GM18868 (cell line): ENCODE measurements around the gene RIT2.
"Not testable (repeated sequence)": the region's sequence is repeated elsewhere in the genome, so short reads cannot be mapped to it uniquely, and the experiment has no call there.

Experiments
- ATAC-seq: cut with Tn5 transposase; IDR thresholded peaks from one replicate; pipeline ENCODE4 v1.9.1; 2021; ENCODE audit warnings: mild to moderate bottlenecking, moderate library complexity; ENCODE audit not compliant: unreplicated experiment

RIT2 gene

DNA sequence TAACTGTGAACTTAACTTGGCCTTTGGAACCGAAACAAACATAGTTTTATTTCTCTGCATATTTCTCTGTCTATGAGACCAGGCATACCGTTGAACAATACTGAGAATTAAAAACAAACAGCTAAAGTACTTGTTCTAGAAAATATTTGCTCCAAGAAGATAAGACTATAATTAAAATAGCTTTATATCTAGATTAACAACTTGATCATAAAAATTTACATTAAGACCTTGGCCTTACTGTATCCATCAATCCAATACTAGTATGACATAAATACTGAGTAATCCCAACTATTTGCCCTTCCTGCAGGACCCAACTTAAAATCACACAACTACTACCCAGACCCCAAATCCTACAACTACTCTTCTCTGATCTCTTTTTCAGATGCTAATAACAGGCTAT is 260.9 kb downstream of the RIT2 start:
- no peak for ATAC-seq

- ATAC-seq: no peak
Observed at GRCh38 chr18:42850174-42851083, 265.1 kb downstream of the RIT2 start.

GRCh38 chr18:42839408-42839807 is 276.1 kb downstream of the RIT2 start:
- no peak for ATAC-seq

GRCh38 chr18:42838546-42839145 is 276.8 kb downstream of the RIT2 start:
- no peak for ATAC-seq

DNA sequence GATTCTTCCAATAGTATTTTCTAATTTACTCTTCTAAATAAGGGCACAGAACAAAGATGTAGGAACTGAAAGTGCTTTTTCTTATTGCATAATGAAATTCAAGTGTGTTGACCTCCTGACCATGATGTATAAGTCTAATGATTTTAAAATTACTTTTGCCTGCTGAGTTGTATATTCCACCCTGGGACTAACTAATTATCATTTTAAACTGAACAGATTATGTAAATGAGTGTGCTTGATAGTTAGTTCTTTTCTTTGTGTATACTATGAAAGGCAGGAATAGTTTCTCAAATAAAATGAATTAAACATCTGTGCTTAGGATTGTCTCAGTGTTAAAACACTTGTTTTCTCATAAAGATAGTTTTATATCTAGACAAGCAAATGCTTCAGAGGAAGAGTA is 284.5 kb downstream of the RIT2 start:
- ATAC-seq: no peak

GRCh38 chr18:42828881-42829280 is 286.6 kb downstream of the RIT2 start:
- ATAC-seq: no peak

DNA sequence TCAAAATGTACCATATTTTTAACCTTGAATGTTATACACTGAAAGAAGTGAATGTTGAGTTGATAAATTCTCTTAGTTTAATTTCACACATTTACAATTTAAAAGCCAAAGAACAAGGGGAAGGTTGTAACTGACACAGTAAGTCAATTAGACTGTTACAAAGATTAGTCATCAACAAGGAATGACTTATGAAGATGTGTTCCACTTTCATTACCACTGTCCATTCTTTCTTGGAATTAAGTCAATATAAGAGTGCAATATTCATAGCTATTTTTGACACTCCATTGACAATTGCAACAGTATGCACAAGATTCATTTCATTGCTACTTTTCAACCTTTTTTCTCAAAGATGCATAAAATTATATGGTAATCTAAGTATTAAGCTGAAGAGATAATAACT is 291.3 kb downstream of the RIT2 start:
- ATAC-seq: no peak

- no peak for ATAC-seq
Observed at GRCh38 chr18:42822711-42823110, 292.8 kb downstream of the RIT2 start.

DNA sequence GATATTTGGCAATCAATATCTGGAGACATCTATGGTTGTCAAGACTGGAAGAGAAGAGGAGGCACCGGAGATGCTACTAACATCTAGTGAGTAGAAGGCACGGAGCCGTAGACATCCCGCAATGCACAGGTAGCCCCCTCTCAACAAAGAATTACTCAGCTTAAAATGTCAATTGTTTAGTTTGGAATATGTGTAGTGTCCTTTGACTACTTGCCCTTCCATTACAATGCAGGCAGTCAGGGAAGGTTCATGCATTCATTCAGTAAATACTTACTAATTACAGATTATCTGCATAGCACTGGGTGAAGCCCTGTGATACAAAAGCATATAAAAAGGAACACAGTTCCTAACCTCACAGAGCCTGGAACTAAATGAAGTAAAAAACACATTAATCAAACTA is 294.0 kb downstream of the RIT2 start:
- no peak for ATAC-seq

DNA sequence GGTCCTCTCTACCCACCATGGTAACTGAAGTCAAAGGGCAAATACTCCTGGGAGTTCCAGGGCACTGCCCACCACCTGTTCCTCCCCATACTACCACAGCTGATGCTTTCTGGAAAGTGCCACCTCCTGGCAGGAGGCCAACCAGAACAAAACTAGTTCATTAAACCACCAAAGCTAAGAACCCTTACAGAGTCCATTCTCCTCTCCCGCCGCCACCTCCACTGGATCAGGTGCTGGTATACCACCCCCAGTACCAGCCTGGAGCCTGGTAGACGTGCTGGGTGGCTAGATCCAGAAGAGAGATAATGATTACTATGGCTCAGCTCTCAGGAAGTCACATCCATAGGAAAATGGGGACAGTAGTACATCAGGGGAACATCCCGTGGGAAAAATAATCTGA is 300.9 kb downstream of the RIT2 start:
- ATAC-seq: no peak

DNA sequence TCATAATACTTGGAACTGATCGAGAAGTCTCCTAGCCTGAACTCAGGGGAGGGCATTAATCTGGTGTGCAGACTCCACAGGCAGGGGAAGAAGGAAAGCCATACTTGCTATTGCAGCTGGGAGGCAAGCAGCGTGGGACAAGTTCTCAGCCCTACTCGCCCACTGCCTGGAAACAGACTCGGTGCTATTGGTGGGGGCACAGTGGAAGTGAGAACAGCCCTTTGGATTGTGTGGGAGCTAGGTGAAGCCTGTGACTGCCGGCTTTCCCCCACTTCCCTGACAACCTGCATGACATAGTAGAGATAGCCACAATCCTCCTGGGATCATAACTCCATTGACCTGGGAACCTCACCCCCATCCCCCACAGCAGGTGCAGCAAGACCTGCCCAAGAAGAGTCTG is 301.3 kb downstream of the RIT2 start:
- no peak for ATAC-seq

DNA sequence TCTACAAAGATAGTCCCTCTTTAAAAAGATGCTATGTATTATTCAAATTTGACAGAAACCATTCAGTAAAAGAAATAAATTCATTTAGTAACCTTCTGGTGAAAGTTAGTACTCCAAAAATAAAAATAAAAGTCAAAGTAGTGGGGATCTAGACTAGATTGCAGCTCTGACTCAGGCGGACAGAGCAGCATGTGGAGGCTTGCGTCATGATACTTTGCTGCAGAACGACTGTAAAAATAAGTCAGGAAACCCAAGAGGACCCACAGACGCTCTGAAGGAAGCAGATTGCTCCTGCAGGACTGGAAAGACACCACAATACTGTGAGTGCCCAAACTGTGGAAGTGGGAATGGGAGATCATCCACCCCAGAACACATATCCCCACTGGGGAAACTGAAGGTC is 301.9 kb downstream of the RIT2 start:
- no peak for ATAC-seq

GRCh38 chr18:42807887-42808286 is 307.6 kb downstream of the RIT2 start:
- no peak for ATAC-seq

DNA sequence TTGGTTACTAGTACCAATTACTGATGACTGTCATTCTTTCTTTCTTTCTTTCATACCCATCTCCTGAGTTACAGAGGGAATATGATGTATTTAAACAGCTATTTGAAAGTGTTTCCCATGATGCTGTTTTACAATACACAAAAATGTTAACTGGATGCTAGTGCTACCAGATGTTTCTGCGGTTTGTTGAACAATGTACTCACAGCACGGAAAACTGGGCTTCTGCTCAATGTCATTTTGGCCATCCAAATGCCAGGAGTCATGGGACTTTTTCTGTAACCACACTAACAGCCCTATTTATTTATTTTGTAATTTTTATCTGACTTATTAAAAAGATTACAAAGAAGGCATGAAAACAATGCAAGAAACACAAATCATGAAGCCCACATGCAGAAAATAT is 313.8 kb downstream of the RIT2 start:
- ATAC-seq: no peak

- no peak for ATAC-seq
Observed at GRCh38 chr18:42798606-42799170, 316.8 kb downstream of the RIT2 start.

DNA sequence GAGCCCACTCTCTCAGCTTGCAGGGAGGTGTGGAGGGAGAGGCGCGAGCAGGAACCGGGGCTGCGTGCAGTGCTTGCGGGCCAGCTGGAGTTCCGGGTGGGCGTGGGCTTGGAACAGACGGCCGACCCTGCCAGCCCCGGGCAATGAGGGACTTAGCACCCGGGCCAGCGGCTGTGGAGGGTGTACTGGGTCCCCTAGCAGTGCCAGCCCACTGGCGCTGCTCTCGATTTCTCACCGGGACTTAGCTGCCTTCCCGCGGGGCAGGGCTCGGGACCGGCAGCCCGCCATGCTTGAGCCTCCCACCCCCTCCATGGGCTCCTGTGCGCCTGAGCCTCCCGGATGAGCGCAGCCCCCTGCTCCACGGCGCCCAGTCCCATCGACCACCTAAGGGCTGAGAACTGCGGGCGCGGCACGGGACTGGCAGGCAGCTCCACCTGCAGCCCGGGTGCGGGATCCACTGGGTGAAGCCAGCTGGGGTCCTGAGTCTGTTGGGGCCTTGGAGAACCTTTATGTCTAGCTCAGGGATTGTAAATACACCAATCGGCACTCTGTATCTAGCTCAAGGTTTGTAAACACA is 320.2 kb downstream of the RIT2 start:
- not testable (repeated sequence) for ATAC-seq

GRCh38 chr18:42792731-42793130 is 322.8 kb downstream of the RIT2 start:
- no peak for ATAC-seq

- no peak for ATAC-seq
Observed at GRCh38 chr18:42784632-42785031, 330.9 kb downstream of the RIT2 start.

GRCh38 chr18:42782929-42783328 is 332.6 kb downstream of the RIT2 start:
- ATAC-seq: no peak

- ATAC-seq: no peak
Observed at GRCh38 chr18:42781298-42781815, 334.1 kb downstream of the RIT2 start.

GRCh38 chr18:42780171-42780570 is 335.3 kb downstream of the RIT2 start:
- no peak for ATAC-seq
